Caki2 (cell line): ENCODE results near the gene KRTAP10-5. TPM values are rescaled to one million over a fixed set of nuclear protein-coding genes. Genes with fewer than 3 reads are reported as not detected.
"Not testable (repeated sequence)": the region's sequence is repeated elsewhere in the genome, so short reads cannot be mapped to it uniquely, and the experiment has no call there.

Experiments used
- DNase-seq: peaks from one replicate; pipeline ENCODE4 v3.0.0-alpha.2; 2015; ENCODE audit warnings: low read depth
- in situ Hi-C: cut with HindIII; loops from 2 replicates; pipeline ENCODE4 v1.10.0; 2016; ENCODE audit warnings: low sequenced_read_pairs, low pct_unique_long_range_greater_than_20kb, mixed read lengths
- total RNA-seq: library from RNA; depleted of rRNA; stranded (reverse); fragments of >200 nt; shearing (Covaris generic); gene quantifications from 2 replicates; pipeline ENCODE4 v1.2.3, GENCODE V29; 2014; ENCODE audit warnings: low replicate concordance

KRTAP10-5 gene
- total RNA-seq, 1 experiment from 2014 or later, result not detected

- in situ Hi-C loops, result no loop called here
- DNase-seq, result no peak
These were observed 4.4 kb downstream of the KRTAP10-5 start for GRCh38 chr21:44576025-44576420.

GRCh38 chr21:44575307-44576024 is 4.9 kb downstream of the KRTAP10-5 start:
- DNase-seq, result no peak
- in situ Hi-C loops, result no loop called here

DNA sequence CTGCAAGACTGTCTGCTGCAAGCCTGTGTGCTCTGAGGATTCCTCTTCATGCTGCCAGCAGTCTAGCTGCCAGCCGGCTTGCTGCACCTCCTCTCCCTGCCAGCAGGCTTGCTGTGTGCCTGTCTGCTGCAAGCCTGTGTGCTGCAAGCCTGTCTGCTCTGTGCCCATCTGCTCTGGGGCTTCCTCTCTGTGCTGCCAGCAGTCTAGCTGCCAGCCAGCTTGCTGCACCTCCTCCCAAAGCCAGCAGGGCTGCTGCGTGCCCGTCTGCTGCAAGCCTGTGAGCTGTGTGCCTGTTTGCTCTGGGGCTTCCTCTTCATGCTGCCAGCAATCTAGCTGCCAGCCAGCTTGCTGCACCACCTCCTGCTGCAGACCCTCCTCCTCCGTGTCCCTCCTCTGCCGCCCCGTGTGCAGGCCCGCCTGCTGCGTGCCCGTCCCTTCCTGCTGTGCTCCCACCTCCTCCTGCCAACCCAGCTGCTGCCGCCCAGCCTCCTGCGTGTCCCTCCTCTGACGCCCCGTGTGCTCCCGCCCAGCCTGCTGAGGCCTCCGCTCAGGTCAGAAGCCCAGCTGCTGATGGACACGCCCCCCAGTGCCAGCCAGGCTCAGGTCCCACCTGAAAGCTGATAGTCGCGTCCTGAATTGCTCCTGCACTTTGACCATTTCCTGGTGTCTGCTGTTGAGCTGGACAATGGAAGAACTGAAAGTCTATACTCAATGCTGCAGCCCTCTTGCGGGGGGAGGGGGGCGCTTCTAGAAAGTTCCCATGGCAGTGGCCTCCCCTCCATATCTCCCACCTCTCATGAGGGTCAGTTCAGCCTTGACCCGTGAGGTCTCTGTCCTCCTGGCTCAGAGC is 5.7 kb downstream of the KRTAP10-5 start:
- in situ Hi-C loops, result no loop called here

DNA sequence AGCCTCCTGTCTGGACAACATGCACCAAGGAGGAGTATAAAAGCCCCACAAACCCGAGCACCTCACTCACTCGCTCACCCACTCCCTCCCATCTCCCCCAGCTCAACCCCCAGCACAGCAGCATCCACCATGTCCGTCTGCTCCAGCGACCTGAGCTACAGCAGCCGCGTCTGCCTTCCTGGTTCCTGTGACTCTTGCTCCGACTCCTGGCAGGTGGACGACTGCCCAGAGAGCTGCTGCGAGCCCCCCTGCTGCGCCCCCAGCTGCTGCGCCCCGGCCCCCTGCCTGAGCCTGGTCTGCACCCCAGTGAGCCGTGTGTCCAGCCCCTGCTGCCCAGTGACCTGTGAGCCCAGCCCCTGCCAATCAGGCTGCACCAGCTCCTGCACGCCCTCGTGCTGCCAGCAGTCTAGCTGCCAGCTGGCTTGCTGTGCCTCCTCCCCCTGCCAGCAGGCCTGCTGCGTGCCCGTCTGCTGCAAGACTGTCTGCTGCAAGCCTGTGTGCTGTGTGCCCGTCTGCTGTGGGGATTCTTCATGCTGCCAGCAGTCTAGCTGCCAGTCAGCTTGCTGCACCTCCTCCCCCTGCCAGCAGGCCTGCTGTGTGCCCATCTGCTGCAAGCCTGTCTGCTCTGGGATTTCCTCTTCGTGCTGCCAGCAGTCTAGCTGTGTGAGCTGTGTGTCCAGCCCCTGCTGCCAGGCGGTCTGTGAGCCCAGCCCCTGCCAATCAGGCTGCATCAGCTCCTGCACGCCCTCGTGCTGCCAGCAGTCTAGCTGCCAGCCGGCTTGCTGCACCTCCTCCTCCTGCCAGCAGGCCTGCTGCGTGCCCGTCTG is 6.6 kb downstream of the KRTAP10-5 start, which contains the start of gene KRTAP10-4:
TSS of gene KRTAP10-4 (plus strand) at position 100 of the 827 bp plus-strand sequence. CDS start at position 130, 30 bp downstream.
- DNase-seq, in situ Hi-C loops: not testable (repeated sequence)

More for the DNA sequence above, 5.7 kb downstream of the KRTAP10-5 start:
- DNase-seq, result no peak

GRCh38 chr21:44572959-44573583 is 7.3 kb downstream of the KRTAP10-5 start:
- DNase-seq, result peak; percentile 48
- in situ Hi-C loops, result no loop called here

DNA sequence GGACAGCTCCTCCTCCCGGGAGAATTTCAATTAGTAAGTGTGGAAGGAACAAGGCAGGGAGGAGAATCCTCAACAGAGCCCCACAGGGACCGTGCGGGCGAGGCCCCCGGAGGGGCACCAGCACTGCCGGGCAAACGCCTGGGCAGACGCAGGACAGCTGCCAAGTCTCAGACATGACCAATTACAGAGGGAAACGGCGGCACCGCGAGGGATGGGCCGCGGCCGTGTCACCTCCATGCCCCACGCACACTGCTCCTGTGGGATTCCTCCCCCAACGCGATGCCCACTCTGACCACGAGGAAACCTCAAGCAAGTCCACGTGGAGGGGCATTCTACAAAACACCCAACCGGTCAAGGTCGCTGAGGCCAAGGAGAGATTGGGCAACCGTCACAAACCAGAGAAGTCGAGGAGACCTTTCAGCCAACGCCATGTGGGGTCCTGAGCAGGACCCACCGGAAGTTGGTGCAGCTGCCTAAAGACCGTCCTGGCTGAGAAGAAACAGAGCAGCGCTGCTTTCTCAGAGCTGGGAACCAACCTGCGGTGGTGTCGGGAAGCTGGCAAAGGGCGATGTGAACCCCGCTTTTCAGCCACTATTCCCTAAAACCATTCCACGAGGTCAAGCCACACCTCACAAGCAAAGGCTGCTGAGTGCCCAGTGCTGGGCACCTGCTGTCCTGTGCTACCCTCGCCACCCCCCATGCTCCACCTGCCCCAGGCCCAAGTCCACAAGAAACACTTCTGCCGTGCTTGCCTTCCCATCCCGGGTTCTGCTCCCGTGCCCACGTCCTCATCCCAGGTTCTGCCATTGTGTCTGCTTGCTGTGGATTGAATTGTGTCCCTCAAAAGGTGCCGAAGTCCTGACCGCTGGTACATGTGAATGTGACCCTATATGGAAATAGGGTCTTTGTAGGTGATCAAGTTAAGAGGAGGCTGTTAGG is 8.3 kb downstream of the KRTAP10-5 start:
- no peak for DNase-seq
- in situ Hi-C loops, result no loop called here

GRCh38 chr21:44571296-44571695 is 9.1 kb downstream of the KRTAP10-5 start:
- DNase-seq, result no peak
- in situ Hi-C loops, result no loop called here

- no peak for DNase-seq
- in situ Hi-C loops, result no loop called here
These were observed 10.4 kb downstream of the KRTAP10-5 start for GRCh38 chr21:44569861-44570517.

DNA sequence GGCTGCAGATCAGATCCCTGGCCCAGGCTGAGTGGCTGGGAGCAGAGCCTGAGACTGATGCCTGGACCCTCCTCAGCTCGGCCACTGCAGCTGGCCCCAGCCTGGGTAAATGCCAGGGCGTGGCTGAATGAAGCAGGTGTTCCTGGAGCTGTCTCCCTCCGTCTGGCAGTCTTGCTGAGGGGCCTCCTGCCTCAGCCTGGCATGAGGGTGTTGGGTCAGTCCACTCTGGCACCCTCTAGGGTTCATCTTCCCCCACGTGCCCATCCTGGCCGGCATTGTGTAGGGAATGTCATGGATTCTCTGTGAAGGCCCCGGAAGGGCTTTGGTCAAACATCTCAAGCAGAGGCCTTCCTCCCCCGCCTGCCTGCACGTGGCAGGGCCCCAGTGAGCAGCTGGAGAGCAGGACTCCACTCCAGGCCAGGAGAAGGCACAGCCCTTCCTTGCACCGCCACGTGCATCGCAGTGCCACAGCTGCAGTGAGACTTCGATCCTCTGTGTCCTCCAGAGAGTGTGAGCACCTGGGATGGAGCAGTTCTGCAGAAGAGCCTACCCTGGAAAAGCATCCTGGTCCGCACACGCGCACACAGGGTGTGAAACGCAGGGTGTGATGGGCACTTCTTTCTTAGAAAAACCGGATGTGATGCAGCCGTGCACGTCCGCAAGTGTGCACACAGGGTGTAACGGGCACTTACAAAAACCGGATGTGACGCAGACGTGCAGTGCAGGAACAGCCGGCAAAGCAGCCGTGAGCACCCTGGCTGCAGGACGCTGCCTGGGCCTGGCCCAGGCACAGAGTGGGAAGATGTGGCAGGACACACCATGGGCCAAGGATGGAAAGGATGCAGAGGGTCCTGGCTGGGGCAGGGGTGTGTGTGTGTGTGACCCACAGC is 11.5 kb downstream of the KRTAP10-5 start:
- DNase-seq, result no peak
- in situ Hi-C loops, result no loop called here

DNA sequence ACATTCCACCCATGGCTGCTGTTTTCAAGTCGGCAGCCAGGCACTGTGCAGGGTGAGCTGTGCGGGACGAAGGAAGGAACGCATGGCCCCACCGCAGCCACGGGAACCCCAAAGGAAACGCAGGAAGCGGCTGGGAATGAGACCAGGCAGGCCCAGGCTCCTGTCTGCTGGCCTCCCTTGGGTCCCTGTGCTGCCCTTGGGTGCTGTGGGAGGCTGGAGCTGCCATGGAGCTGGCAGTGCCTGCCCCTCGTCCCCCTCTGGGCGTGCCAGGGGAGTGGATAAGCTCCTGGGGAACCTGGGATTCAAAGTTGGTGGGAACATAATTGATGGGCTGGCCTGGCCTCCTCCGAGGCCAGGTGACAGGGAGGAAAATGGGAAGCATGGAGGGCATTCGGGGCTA is 12.1 kb downstream of the KRTAP10-5 start:
- no peak for DNase-seq
- in situ Hi-C loops, result no loop called here

- in situ Hi-C loops, result no loop called here
These were observed 12.8 kb downstream of the KRTAP10-5 start for GRCh38 chr21:44567481-44568171.

GRCh38 chr21:44566403-44566802 is 14.0 kb downstream of the KRTAP10-5 start:
- DNase-seq, result no peak
- in situ Hi-C loops, result no loop called here

More at GRCh38 chr21:44567481-44568171, 12.8 kb downstream of the KRTAP10-5 start:
- DNase-seq, result no peak

DNA sequence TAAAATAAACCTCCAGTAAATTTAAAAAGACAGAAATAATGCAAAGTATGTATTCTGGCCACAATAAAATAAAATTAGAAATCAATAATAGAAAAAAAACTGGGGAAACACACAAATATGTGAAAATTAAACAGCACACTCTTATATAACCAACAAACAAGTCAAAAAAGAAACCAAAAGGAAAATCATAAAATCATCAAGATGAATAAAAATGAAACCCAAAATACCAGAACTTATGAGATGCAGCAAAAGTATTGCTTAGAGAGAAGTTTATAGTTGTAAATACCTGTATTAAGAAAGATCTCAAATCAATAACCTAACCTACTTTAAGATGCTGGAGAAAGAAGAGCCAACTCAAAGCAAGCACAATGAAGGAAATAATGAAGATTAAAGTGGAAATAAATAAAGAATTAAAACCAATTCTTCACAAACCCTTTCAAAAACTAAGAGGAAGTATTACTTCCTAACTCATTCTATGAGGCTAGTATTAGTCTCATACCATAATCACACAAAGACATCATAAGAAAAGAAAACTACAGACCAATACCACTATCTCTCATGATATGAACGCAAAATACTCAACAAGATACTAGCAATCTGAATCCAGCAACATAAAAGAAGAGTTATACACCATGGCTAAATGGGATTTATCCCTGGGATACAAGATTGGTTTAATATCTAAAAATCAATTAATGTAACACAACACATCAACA is 15.4 kb downstream of the KRTAP10-5 start:
- in situ Hi-C loops, result no loop called here
- DNase-seq, result no peak

DNA sequence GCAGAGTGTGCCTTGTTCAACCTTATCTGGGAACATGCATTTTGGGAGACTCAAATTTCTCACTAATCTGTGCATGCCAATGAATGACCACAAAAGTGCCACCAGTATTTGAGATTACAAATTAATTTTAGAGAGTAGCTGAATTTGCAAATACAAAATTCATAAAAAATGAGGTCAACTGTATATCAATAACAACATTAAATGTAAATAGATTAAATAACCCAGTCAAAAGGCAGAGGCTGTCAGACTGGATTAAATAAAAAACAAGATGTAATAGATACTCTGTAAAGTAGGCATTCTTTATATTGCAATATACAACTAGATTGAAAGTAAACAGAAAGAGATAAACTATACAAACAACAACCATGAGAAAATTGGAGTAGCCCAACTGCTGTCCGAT is 16.3 kb downstream of the KRTAP10-5 start:
- no peak for DNase-seq
- in situ Hi-C loops, result no loop called here

GRCh38 chr21:44558695-44559094 is 21.7 kb downstream of the KRTAP10-5 start, which contains the start of gene KRTAP10-3:
Gene KRTAP10-3, minus strand, starts transcription at chr21:44558795. Its CDS starts 80 bp downstream, at chr21:44558715.
- DNase-seq, result no peak
- in situ Hi-C loops, result no loop called here
